HL-60 (cell line): ENCODE measurements around the gene RAB11FIP5.

Experiments used
- GABPA ChIP-seq: IDR thresholded peaks from 2 replicates; pipeline ENCODE4 v1.6.1; 2012; ENCODE audit warnings: low read depth
- POLR2AphosphoS5 ChIP-seq: IDR thresholded peaks from 2 replicates; pipeline ENCODE4 v1.6.1; 2012; ENCODE audit warnings: low read depth
- SPI1 ChIP-seq: IDR thresholded peaks from 2 replicates; pipeline ENCODE4 v1.6.1; 2012; ENCODE audit warnings: low read depth, mild to moderate bottlenecking, borderline replicate concordance
- TF ChIP-seq, protein P1 (sequence below): IDR thresholded peaks from one replicate; pipeline ENCODE4 v1.5.1; 2011; ENCODE audit warnings: low read length, control low read depth, inconsistent platforms; ENCODE audit not compliant: insufficient read depth
- TF ChIP-seq, protein P2 (sequence below): IDR thresholded peaks from 2 replicates; pipeline ENCODE4 v1.6.1; 2012; ENCODE audit warnings: low read depth; ENCODE audit not compliant: insufficient replicate concordance

- TF ChIP-seq, protein P1, sequence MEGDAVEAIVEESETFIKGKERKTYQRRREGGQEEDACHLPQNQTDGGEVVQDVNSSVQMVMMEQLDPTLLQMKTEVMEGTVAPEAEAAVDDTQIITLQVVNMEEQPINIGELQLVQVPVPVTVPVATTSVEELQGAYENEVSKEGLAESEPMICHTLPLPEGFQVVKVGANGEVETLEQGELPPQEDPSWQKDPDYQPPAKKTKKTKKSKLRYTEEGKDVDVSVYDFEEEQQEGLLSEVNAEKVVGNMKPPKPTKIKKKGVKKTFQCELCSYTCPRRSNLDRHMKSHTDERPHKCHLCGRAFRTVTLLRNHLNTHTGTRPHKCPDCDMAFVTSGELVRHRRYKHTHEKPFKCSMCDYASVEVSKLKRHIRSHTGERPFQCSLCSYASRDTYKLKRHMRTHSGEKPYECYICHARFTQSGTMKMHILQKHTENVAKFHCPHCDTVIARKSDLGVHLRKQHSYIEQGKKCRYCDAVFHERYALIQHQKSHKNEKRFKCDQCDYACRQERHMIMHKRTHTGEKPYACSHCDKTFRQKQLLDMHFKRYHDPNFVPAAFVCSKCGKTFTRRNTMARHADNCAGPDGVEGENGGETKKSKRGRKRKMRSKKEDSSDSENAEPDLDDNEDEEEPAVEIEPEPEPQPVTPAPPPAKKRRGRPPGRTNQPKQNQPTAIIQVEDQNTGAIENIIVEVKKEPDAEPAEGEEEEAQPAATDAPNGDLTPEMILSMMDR: no peak
- no peak for TF ChIP-seq POLR2AphosphoS5
- no peak for TF ChIP-seq GABPA
- TF ChIP-seq, protein P2, sequence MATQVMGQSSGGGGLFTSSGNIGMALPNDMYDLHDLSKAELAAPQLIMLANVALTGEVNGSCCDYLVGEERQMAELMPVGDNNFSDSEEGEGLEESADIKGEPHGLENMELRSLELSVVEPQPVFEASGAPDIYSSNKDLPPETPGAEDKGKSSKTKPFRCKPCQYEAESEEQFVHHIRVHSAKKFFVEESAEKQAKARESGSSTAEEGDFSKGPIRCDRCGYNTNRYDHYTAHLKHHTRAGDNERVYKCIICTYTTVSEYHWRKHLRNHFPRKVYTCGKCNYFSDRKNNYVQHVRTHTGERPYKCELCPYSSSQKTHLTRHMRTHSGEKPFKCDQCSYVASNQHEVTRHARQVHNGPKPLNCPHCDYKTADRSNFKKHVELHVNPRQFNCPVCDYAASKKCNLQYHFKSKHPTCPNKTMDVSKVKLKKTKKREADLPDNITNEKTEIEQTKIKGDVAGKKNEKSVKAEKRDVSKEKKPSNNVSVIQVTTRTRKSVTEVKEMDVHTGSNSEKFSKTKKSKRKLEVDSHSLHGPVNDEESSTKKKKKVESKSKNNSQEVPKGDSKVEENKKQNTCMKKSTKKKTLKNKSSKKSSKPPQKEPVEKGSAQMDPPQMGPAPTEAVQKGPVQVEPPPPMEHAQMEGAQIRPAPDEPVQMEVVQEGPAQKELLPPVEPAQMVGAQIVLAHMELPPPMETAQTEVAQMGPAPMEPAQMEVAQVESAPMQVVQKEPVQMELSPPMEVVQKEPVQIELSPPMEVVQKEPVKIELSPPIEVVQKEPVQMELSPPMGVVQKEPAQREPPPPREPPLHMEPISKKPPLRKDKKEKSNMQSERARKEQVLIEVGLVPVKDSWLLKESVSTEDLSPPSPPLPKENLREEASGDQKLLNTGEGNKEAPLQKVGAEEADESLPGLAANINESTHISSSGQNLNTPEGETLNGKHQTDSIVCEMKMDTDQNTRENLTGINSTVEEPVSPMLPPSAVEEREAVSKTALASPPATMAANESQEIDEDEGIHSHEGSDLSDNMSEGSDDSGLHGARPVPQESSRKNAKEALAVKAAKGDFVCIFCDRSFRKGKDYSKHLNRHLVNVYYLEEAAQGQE: no peak
- no peak for TF ChIP-seq SPI1
Observed at GRCh38 chr2:73028841-73029240, 83.9 kb downstream of the RAB11FIP5 start.
